Femur (tissue), 1 donor: Measurements from ENCODE around the gene HOXB5.

Source experiments
- DNase-seq: peaks from one replicate; pipeline ENCODE4 v3.0.0-alpha.2; 2017

Gene HOXB5

GRCh38 chr17:48628649-48629410, 35.3 kb upstream of the HOXB5 start:
- DNase-seq, result no peak

- no peak for DNase-seq
Measured at GRCh38 chr17:48627623-48628521, 34.3 kb upstream of the HOXB5 start.

DNA sequence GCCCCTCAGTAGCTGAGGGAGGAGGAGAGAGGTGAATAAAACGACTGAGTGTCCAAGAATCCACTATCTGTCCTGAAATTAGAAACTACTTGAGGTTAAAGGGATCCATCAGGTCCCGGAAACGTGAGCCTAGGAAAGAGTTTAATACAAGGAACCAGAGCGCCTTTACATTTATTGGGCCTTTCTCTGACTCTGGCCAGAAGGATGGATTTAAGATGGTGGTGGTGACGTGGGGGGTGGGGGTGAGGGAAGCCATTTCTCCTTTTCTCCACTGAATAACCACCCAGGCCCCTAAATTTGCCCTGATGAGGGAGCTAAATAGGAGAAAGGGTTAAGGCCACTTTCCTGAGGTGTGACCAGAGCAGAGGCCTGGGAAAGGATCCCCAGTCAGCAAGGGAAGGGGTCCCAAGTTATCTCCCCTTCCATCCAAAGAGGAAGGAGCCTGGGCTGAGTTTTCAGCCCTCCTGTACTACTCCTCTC, 33.6 kb upstream of the HOXB5 start:
- no peak for DNase-seq

GRCh38 chr17:48626245-48627117, 32.9 kb upstream of the HOXB5 start, which contains the start of gene HOXB9:
Gene HOXB9, minus strand, starts transcription at chr17:48626358. Its CDS starts 89 bp downstream, at chr17:48626269.
- no peak for DNase-seq

GRCh38 chr17:48625495-48626244, 32.1 kb upstream of the HOXB5 start:
- DNase-seq, result no peak

GRCh38 chr17:48624544-48625494, 31.2 kb upstream of the HOXB5 start:
- DNase-seq, result no peak

GRCh38 chr17:48624118-48624517, 30.5 kb upstream of the HOXB5 start:
- DNase-seq, result no peak

- DNase-seq, result no peak
Measured at GRCh38 chr17:48623583-48623982, 30.0 kb upstream of the HOXB5 start.

DNA sequence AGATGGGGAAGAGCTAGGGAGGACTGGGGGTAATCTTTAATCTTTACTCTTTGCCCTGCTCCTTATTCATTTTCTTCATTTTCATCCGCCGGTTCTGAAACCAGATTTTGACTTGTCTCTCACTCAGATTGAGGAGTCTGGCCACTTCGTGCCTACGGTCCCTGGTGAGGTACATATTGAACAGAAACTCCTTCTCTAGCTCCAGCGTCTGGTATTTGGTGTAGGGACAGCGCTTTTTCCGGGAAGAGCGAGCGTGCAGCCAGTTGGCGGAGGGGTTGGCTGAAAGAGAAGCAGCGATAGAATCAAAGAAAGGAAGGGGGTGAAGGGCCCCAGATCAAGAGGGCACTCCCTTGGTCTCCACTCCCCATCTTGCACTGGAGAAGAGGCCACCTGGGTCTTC, 29.3 kb upstream of the HOXB5 start:
- no peak for DNase-seq

GRCh38 chr17:48621410-48622392, 28.1 kb upstream of the HOXB5 start:
- no peak for DNase-seq

GRCh38 chr17:48620461-48621139, 27.0 kb upstream of the HOXB5 start:
- no peak for DNase-seq

- no peak for DNase-seq
Measured at GRCh38 chr17:48619826-48620449, 26.4 kb upstream of the HOXB5 start.

DNA sequence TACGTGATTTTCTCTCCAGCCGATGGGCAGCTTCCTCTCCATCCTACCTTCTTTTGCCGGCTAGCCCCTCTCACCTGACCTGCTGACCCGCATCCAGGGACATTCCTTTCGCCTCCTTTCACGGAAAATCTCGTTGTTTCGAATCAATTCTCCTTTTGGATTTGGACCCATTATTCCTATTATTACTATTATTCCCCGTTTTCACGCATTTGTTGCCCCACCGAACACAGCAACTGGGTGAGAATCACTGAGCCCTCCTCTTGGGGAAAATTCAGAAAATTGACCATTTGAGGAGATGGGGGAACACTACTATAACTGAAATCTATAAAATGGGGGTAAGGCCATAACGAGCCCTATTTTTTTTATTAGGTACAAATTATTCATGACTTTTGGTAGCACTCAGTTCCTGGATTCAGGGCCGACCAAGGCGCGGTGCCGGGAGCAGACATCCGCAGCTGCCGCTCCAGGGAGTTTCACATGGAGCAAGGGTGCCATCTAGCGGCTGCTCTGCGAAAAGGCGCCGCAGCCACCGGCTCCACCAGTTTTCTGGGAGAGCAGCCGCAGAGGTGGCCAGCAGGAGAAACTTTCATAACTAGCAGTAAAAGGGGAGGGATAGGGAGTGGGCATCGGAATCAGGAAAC, 24.8 kb upstream of the HOXB5 start:
- DNase-seq, result peak; percentile 92

- no peak for DNase-seq
Measured at GRCh38 chr17:48617471-48618255, 24.1 kb upstream of the HOXB5 start.

DNA sequence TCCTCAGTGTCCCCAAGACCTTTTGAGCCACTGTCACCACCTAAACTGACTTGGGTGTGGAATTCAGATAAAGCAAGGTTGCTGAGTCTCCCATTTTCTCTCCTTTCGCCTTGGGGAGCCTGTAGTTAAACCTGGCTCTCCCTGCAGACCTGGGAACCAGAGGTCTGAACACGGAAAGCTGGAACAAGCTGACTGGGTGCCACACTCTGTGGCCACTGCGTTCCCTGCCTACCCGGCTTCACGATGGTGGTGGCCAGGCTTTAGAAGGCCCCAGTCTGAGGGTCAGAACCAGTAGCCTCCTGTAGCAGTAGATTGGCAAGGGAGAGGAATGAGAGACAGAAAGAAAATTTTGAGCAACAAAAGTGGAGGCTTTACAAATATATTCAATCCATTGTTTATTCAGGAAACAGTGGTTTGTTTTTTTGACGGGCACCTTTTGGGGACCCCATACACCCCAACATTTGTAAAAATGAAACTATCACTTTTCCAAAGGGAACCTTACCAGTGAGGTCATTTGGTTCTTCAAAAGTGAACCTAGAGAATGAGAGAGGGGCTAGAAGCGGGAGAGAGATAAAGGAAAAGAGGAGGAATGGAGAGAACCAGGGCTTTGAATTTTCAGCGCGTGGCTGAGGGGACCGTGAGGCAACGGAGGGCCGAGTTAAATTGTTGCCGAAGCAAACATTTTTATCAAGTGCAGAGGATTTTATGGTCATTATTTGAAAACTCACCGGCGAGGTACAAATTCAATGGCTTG, 23.3 kb upstream of the HOXB5 start:
- no peak for DNase-seq
